A549 (cell line): ENCODE measurements around the gene PAQR5. TPM values are rescaled to one million over a fixed set of nuclear protein-coding genes. Genes with fewer than 3 reads are reported as not detected.
A peak's percentile ranks its signal among the peaks of the same experiment; 100 is the strongest.

ENCODE experiments used
- ATAC-seq, 2 experiments: fragments of 200-7000 bp in 1 of 2; fragments of >200 bp in 1 of 2; cut with Nextera tagmentation in 1 of 2; cut with Tn5 transposase in 1 of 2; 3 replicates each; pipeline versions ENCODE4 v1.8.0 to v1.9.1; 2018 to 2020; ENCODE audit warnings: mild to moderate bottlenecking in 1 of 2, moderate library complexity in 1 of 2
- CTCF ChIA-PET: fragments of 300-600 bp; sonication (Branson Sonifier 250); formaldehyde crosslinking; extraction: SDS; loops from one replicate; lab custom pipeline; 2021; ENCODE audit warnings: antibody characterized with exemption, inconsistent platforms; lab: Yijun Ruan, JAX
- POLR2A ChIA-PET: fragments of 350-600 bp; formaldehyde crosslinking; extraction: SDS; loops from one replicate; lab custom pipeline; 2021; ENCODE audit warnings: antibody characterized with exemption, inconsistent platforms; lab: Yijun Ruan, JAX
- DNase-seq, 2 experiments: peaks; one replicate each; pipeline versions ENCODE4 v3.0.0 to v3.0.0-alpha.2; 2011 to 2016; ENCODE audit warnings: low read depth in 1 of 2, low spot score in 1 of 2
- FAIRE-seq: peaks from 2 replicates; lab custom pipeline; 2011; peaks lifted over from hg19 to GRCh38; lab: Jason Lieb, UNC
- H3K27ac ChIP-seq, 2 experiments: fragments of >200 bp; sonication (Bioruptor Twin); formaldehyde crosslinking; 3 replicates each; pipeline ENCODE4 v1.5.1; 2016 to 2017
- H3K4me1 ChIP-seq: fragments of >200 bp; sonication (Bioruptor Twin); formaldehyde crosslinking; 3 replicates; pipeline ENCODE4 v1.6.1; 2016
- H3K4me2 ChIP-seq: fragments of >200 bp; sonication (Bioruptor Twin); formaldehyde crosslinking; 3 replicates; pipeline ENCODE4 v1.6.1; 2016
- H3K4me3 ChIP-seq: fragments of >200 bp; sonication (Bioruptor Twin); formaldehyde crosslinking; 3 replicates; pipeline ENCODE4 v1.5.1; 2016
- H3K9me3 ChIP-seq: fragments of >200 bp; sonication (Bioruptor Twin); formaldehyde crosslinking; 3 replicates; pipeline ENCODE4 v1.6.1; 2016
- CHD2 ChIP-seq: fragments of 150-350 bp; IDR thresholded peaks from 2 replicates; pipeline ENCODE4 v1.6.1; 2014; ENCODE audit warnings: low read length; ENCODE audit not compliant: partially characterized antibody
- EHF ChIP-seq: fragments of 250-450 bp; sonication (Bioruptor Pico); IDR thresholded peaks from 2 replicates; pipeline ENCODE4 v1.5.0; 2020; ENCODE audit warnings: mild to moderate bottlenecking
- EHMT2 ChIP-seq: fragments of 200-600 bp; sonication (generic); IDR thresholded peaks from 2 replicates; pipeline ENCODE4 v1.6.1; 2016; ENCODE audit warnings: antibody characterized with exemption, low read depth, mild to moderate bottlenecking, moderate library complexity
- FOSB ChIP-seq: fragments of 250-450 bp; sonication (Bioruptor Pico); IDR thresholded peaks from 2 replicates; pipeline ENCODE4 v1.5.0; 2020; ENCODE audit warnings: mild to moderate bottlenecking, moderate library complexity
- FOSL2 ChIP-seq, 2 experiments: fragments of 450-650 bp in 1 of 2; fragments of >200 bp in 1 of 2; sonication (Bioruptor Twin) in 1 of 2; formaldehyde crosslinking; IDR thresholded peaks; 2 replicates each; pipeline versions ENCODE4 v1.5.0 to v1.6.1; 2016 to 2020; ENCODE audit warnings: mild to moderate bottlenecking in 1 of 2, moderate library complexity in 1 of 2
- FOXS1 ChIP-seq: fragments of 250-450 bp; sonication (Bioruptor Pico); IDR thresholded peaks from 2 replicates; pipeline ENCODE4 v1.5.0; 2020; ENCODE audit warnings: mild to moderate bottlenecking, moderate library complexity
- HDAC2 ChIP-seq: fragments of 200-600 bp; sonication (generic); IDR thresholded peaks from 2 replicates; pipeline ENCODE4 v1.6.1; 2016
- HEYL ChIP-seq: fragments of 250-450 bp; sonication (Bioruptor Pico); IDR thresholded peaks from 2 replicates; pipeline ENCODE4 v1.8.0; 2021; ENCODE audit warnings: mild to moderate bottlenecking, moderate library complexity
- HOXB5 ChIP-seq: fragments of 250-450 bp; sonication (Bioruptor Pico); IDR thresholded peaks from 2 replicates; pipeline ENCODE4 v1.5.0; 2020; ENCODE audit warnings: mild to moderate bottlenecking, moderate library complexity
- POLR2A ChIP-seq: IDR thresholded peaks from 2 replicates; pipeline ENCODE4 v1.6.1; 2012; ENCODE audit warnings: mild to moderate bottlenecking, low read length
- RCOR1 ChIP-seq: fragments of 150-350 bp; IDR thresholded peaks from 2 replicates; pipeline ENCODE4 v1.6.1; 2014; ENCODE audit warnings: antibody characterized with exemption, low read length, low read depth
- RNF2 ChIP-seq: fragments of 200-600 bp; sonication (generic); IDR thresholded peaks from 2 replicates; pipeline ENCODE4 v1.6.1; 2016; ENCODE audit warnings: low read depth, mild to moderate bottlenecking, antibody characterized with exemption, moderate library complexity, borderline replicate concordance
- SREBF2 ChIP-seq: fragments of 450-650 bp; IDR thresholded peaks from 2 replicates; pipeline ENCODE4 v1.6.1; 2014; ENCODE audit warnings: mild to moderate bottlenecking, moderate library complexity
- TP53 ChIP-seq: fragments of 250-450 bp; sonication (Bioruptor Pico); IDR thresholded peaks from 2 replicates; pipeline ENCODE4 v1.5.0; 2021; ENCODE audit warnings: mild to moderate bottlenecking, moderate library complexity
- ZFP36 ChIP-seq: fragments of 450-650 bp; IDR thresholded peaks from 2 replicates; pipeline ENCODE4 v1.6.1; 2014; ENCODE audit warnings: borderline replicate concordance; ENCODE audit not compliant: partially characterized antibody
- WGBS: methylation state at CpG from one replicate; pipeline ENCODE4 v1.1.6; 2017; ENCODE audit errors: missing lambda C conversion rate; 5-methylcytosine and 5-hydroxymethylcytosine counted together
- polyA plus RNA-seq, 4 experiments: library from polyadenylated mRNA; depleted of rRNA in 3 of 4; stranded (reverse); fragments of >200 nt; fragmentation: RNase III in 1 of 4; extraction: RNeasy Plus Mini Kit Qiagen cat#74134 plus additional on column Dnase treatment in 1 of 4; gene quantifications; 2 replicates in 3 of 4; 3 replicates in 1 of 4; pipeline ENCODE4 v1.2.3, GENCODE V29; 2011 to 2017
- TF ChIP-seq, protein P1 (sequence below): fragments of 450-650 bp; IDR thresholded peaks from 2 replicates; pipeline ENCODE4 v1.6.1; 2014; ENCODE audit warnings: antibody characterized with exemption
- TF ChIP-seq, protein P2 (sequence below): fragments of 200-600 bp; sonication (generic); IDR thresholded peaks from 2 replicates; pipeline ENCODE4 v1.6.1; 2016; ENCODE audit warnings: antibody characterized with exemption, mild to moderate bottlenecking, moderate library complexity
- TF ChIP-seq, protein P3 (sequence below): fragments of 250-450 bp; sonication (Bioruptor Pico); IDR thresholded peaks from 2 replicates; pipeline ENCODE4 v1.5.0; 2021; ENCODE audit warnings: mild to moderate bottlenecking, moderate library complexity, borderline replicate concordance

Gene PAQR5
- polyA plus RNA-seq, 2 of the 4 experiments (the other 2 are of a cell fraction): 104 to 114 TPM

DNA sequence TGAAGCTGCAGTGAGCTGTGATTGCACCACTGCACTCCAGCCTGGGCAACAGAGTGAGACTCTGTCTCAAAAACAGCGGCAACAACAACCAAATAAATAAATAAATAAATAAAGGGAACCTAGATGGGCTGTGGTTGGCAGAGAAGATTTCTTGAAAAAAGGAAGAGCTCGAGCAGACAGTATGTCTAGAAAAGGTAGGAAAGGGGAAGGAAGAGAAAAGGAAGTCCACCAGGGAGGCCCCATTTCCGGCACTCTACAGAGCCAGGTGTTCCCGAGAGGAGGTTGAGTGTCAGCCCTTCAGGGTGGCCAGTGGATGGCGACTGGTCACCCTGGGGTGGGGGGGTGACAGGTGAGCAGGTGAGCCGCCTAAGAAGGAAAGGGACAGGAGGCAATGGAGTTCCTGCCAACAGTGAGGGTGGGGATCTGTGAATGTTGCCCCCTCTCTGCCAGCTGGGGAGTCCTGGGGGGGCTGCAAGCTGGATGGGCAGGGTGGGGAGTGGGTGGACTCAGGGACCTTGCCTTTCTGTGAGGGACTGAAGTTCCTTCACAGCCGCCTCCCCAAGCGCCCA lies 14.8 kb downstream of the PAQR5 start:
- peaks cover 93% of the 10 kb centered on the region for H3K4me1 ChIP-seq
- FAIRE-seq (no peak), ATAC-seq (no peak), DNase-seq (no peak)
- POLR2A ChIA-PET: interaction anchor here (0.8 kb wide), 1 partner anchor 9 kb away, joined by 3 read pairs; no protein-coding TSS in a partner anchor
- WGBS: 94% methylated on average over 8 of the region's 8 CpGs
- no peak for TF ChIP-seq FOXS1 (CRISPR knock-in tag)
- TF ChIP-seq EHMT2: no peak
- no peak for TF ChIP-seq POLR2A
- no peak for TF ChIP-seq ZFP36
- no peak for TF ChIP-seq HDAC2
- TF ChIP-seq FOSL2 (IDR thresholded peaks at IDR 0.05): no peak
- no peak for TF ChIP-seq FOSL2 (CRISPR knock-in tag; IDR thresholded peaks at IDR 0.05)
- TF ChIP-seq, protein P1, sequence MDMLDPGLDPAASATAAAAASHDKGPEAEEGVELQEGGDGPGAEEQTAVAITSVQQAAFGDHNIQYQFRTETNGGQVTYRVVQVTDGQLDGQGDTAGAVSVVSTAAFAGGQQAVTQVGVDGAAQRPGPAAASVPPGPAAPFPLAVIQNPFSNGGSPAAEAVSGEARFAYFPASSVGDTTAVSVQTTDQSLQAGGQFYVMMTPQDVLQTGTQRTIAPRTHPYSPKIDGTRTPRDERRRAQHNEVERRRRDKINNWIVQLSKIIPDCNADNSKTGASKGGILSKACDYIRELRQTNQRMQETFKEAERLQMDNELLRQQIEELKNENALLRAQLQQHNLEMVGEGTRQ: no peak
- TF ChIP-seq, protein P2, sequence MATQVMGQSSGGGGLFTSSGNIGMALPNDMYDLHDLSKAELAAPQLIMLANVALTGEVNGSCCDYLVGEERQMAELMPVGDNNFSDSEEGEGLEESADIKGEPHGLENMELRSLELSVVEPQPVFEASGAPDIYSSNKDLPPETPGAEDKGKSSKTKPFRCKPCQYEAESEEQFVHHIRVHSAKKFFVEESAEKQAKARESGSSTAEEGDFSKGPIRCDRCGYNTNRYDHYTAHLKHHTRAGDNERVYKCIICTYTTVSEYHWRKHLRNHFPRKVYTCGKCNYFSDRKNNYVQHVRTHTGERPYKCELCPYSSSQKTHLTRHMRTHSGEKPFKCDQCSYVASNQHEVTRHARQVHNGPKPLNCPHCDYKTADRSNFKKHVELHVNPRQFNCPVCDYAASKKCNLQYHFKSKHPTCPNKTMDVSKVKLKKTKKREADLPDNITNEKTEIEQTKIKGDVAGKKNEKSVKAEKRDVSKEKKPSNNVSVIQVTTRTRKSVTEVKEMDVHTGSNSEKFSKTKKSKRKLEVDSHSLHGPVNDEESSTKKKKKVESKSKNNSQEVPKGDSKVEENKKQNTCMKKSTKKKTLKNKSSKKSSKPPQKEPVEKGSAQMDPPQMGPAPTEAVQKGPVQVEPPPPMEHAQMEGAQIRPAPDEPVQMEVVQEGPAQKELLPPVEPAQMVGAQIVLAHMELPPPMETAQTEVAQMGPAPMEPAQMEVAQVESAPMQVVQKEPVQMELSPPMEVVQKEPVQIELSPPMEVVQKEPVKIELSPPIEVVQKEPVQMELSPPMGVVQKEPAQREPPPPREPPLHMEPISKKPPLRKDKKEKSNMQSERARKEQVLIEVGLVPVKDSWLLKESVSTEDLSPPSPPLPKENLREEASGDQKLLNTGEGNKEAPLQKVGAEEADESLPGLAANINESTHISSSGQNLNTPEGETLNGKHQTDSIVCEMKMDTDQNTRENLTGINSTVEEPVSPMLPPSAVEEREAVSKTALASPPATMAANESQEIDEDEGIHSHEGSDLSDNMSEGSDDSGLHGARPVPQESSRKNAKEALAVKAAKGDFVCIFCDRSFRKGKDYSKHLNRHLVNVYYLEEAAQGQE: no peak
- TF ChIP-seq, protein P3, sequence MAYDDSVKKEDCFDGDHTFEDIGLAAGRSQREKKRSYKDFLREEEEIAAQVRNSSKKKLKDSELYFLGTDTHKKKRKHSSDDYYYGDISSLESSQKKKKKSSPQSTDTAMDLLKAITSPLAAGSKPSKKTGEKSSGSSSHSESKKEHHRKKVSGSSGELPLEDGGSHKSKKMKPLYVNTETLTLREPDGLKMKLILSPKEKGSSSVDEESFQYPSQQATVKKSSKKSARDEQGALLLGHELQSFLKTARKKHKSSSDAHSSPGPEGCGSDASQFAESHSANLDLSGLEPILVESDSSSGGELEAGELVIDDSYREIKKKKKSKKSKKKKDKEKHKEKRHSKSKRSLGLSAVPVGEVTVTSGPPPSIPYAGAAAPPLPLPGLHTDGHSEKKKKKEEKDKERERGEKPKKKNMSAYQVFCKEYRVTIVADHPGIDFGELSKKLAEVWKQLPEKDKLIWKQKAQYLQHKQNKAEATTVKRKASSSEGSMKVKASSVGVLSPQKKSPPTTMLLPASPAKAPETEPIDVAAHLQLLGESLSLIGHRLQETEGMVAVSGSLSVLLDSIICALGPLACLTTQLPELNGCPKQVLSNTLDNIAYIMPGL (CRISPR knock-in tag): no peak
- no peak for TF ChIP-seq CHD2
- no peak for TF ChIP-seq SREBF2
- TF ChIP-seq TP53 (CRISPR knock-in tag): no peak
- TF ChIP-seq RCOR1: no peak
- TF ChIP-seq EHF (CRISPR knock-in tag): no peak
- TF ChIP-seq FOSB (CRISPR knock-in tag): no peak
- TF ChIP-seq HEYL (CRISPR knock-in tag): no peak
- no peak for TF ChIP-seq HOXB5 (CRISPR knock-in tag)
- TF ChIP-seq, all 56 proteins: peak for 0
- peak overlapping the region in 1 of 2 experiments; percentile 74; a peak in 3 of 6 replicates for H3K27ac ChIP-seq
- H3K4me2 ChIP-seq: no peak overlapping the region
- H3K9me3 ChIP-seq: no peaks in the 10 kb centered on the region
- CTCF ChIA-PET: interaction anchor here (0.6 to 3.6 kb wide), 3 partner anchors 9 to 81 kb away, joined by 3 to 15 read pairs (median 6); no protein-coding TSS in a partner anchor
- no peak overlapping the region for H3K4me3 ChIP-seq

DNA sequence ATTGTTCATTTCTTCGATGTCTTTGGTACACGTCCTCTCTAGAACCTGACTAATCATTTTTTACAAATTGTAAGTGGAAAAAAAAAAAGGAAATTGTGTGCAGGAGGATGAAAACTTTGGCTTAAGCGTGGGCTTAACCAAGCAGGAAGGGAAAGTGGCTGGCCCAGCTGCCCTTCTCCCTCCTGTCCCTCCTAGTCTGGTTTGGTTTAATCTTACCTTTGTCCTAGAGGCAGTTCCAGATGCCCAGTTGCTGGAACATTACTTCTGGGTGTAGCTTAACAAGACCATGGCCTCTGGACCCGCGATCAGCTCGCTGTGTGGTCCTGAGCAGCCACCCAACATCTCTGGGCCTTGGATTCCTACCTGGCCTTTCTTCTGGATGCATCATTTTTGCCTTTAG lies 15.4 kb downstream of the PAQR5 start:
- TF ChIP-seq RNF2: no peak
- H3K4me1 ChIP-seq: peaks cover 88% of the 10 kb centered on the region
- POLR2A ChIA-PET: no interaction called here
- no peaks in the 10 kb centered on the region for H3K9me3 ChIP-seq
- 90% methylated on average over 6 of the region's 6 CpGs for WGBS
- peak overlapping the region in 1 of 2 experiments; percentile 74; a peak in 3 of 6 replicates for H3K27ac ChIP-seq
- FAIRE-seq: no peak
- CTCF ChIA-PET: interaction anchor here (0.8 to 3.6 kb wide), 3 partner anchors 10 to 80 kb away, joined by 3 to 15 read pairs (median 6); no protein-coding TSS in a partner anchor
- ATAC-seq: no peak
- DNase-seq: no peak
- no peak overlapping the region for H3K4me2 ChIP-seq
- H3K4me3 ChIP-seq: no peak overlapping the region
